IMR-90 (cell line): ENCODE measurements around the gene SLC49A4. TPM values are rescaled to one million over a fixed set of nuclear protein-coding genes. Genes with fewer than 3 reads are reported as not detected.

Experiments
- ATAC-seq: fragments of 200-7000 bp; cut with Tn5 transposase; 2 replicates; pipeline ENCODE4 v1.9.1; 2020; ENCODE audit warnings: low read depth, mild to moderate bottlenecking, moderate library complexity
- BruUV-seq: library from RNA; stranded (reverse); fragments of 400-500 nt; replicated peaks from 2 replicates; lab custom pipeline; 2021; lab: Mats Ljungman, UMichigan
- CTCF ChIA-PET: fragments of 300-600 bp; formaldehyde crosslinking; extraction: SDS; loops from one replicate; lab custom pipeline; 2021; ENCODE audit warnings: antibody characterized with exemption; lab: Yijun Ruan, JAX
- POLR2A ChIA-PET: fragments of 300-600 bp; sonication (Branson Sonifier 250); formaldehyde crosslinking; loops from one replicate; lab custom pipeline; 2022; ENCODE audit warnings: antibody characterized with exemption; ENCODE audit not compliant: unreplicated experiment; lab: Charles Lee
- DNase-seq: peaks from one replicate; pipeline ENCODE4 v3.0.0; 2013
- H2AFZ ChIP-seq: replicated peaks from 2 replicates; pipeline ENCODE3; 2013; ENCODE audit warnings: low read length, mild to moderate bottlenecking; ENCODE audit not compliant: poor library complexity
- H2AK5ac ChIP-seq: 2 replicates; pipeline ENCODE4 v1.6.1; 2013; ENCODE audit warnings: low read depth, low read length, inconsistent platforms
- H2AK9ac ChIP-seq: replicated peaks from 2 replicates; pipeline ENCODE3; 2013; ENCODE audit warnings: mild to moderate bottlenecking, low read depth, low read length, moderate library complexity; ENCODE audit not compliant: poor library complexity
- H2BK120ac ChIP-seq: 2 replicates; pipeline ENCODE4 v1.6.1; 2013; ENCODE audit warnings: low read depth, low read length, inconsistent platforms
- H2BK15ac ChIP-seq: 3 replicates; pipeline ENCODE4 v1.6.1; 2013; ENCODE audit warnings: low read depth, low read length, inconsistent platforms
- H2BK20ac ChIP-seq: 2 replicates; pipeline ENCODE4 v1.6.1; 2013; ENCODE audit warnings: low read depth, mild to moderate bottlenecking, inconsistent platforms, low read length, moderate library complexity
- H2BK5ac ChIP-seq: 2 replicates; pipeline ENCODE4 v1.6.1; 2013; ENCODE audit warnings: mild to moderate bottlenecking, low read depth, low read length, inconsistent platforms; ENCODE audit not compliant: poor library complexity, severe bottlenecking
- H3K14ac ChIP-seq: replicated peaks from 2 replicates; pipeline ENCODE4 v1.6.1; 2013; ENCODE audit warnings: low read depth, low read length, inconsistent platforms
- H3K18ac ChIP-seq: 2 replicates; pipeline ENCODE4 v1.6.1; 2013; ENCODE audit warnings: low read depth, low read length, control low read depth
- H3K23ac ChIP-seq: 2 replicates; pipeline ENCODE4 v1.6.1; 2013; ENCODE audit warnings: low read depth, low read length, inconsistent platforms
- H3K27ac ChIP-seq: 2 replicates; pipeline ENCODE4 v1.5.1; 2013; ENCODE audit warnings: mild to moderate bottlenecking, control low read depth, low read length; ENCODE audit not compliant: insufficient read depth
- H3K27me3 ChIP-seq: 2 replicates; pipeline ENCODE4 v1.6.1; 2013; ENCODE audit warnings: low read length; ENCODE audit not compliant: control insufficient read depth, insufficient read depth
- H3K36me3 ChIP-seq: 2 replicates; pipeline ENCODE4 v1.6.1; 2013; ENCODE audit warnings: low read length, mixed read lengths; ENCODE audit not compliant: control insufficient read depth, insufficient read depth
- H3K4ac ChIP-seq: 2 replicates; pipeline ENCODE4 v1.6.1; 2013; ENCODE audit warnings: low read depth, low read length, inconsistent platforms
- H3K4me1 ChIP-seq: 2 replicates; pipeline ENCODE4 v1.6.1; 2013; ENCODE audit warnings: low read length, mixed read lengths; ENCODE audit not compliant: control insufficient read depth, insufficient read depth
- H3K4me2 ChIP-seq: 2 replicates; pipeline ENCODE4 v1.6.1; 2013; ENCODE audit warnings: low read depth, mild to moderate bottlenecking, control low read depth, low read length, moderate library complexity
- H3K4me3 ChIP-seq: 2 replicates; pipeline ENCODE4 v1.5.1; 2013; ENCODE audit warnings: low read depth, mild to moderate bottlenecking, control low read depth, low read length, moderate library complexity; ENCODE audit not compliant: insufficient read depth
- H3K56ac ChIP-seq: 2 replicates; pipeline ENCODE4 v1.6.1; 2013; ENCODE audit warnings: low read length, inconsistent platforms; ENCODE audit not compliant: insufficient read depth; ENCODE audit errors: extremely low read depth
- H3K79me1 ChIP-seq, 2 experiments: 2 replicates each; pipeline ENCODE4 v1.6.1; 2013; ENCODE audit warnings: low read length in 2 of 2, inconsistent platforms in 1 of 2, low read depth in 1 of 2
- H3K9ac ChIP-seq: 2 replicates; pipeline ENCODE4 v1.6.1; 2013; ENCODE audit warnings: low read depth, low read length, control low read depth
- H3K9me1 ChIP-seq: 2 replicates; pipeline ENCODE4 v1.6.1; 2013; ENCODE audit warnings: low read length, inconsistent platforms; ENCODE audit not compliant: insufficient read depth
- H3K9me3 ChIP-seq: 2 replicates; pipeline ENCODE4 v1.6.1; 2013; ENCODE audit warnings: low read length; ENCODE audit not compliant: control insufficient read depth, insufficient read depth
- H4K20me1 ChIP-seq: 2 replicates; pipeline ENCODE4 v1.6.1; 2013; ENCODE audit warnings: low read length, inconsistent platforms; ENCODE audit not compliant: insufficient read depth
- H4K5ac ChIP-seq: 2 replicates; pipeline ENCODE4 v1.6.1; 2013; ENCODE audit warnings: mild to moderate bottlenecking, low read depth, low read length, control low read depth
- H4K8ac ChIP-seq, 2 experiments: 2 replicates each; pipeline ENCODE4 v1.6.1; 2013; ENCODE audit warnings: low read depth in 2 of 2, low read length in 2 of 2, control low read depth in 1 of 2, inconsistent platforms in 1 of 2
- H4K91ac ChIP-seq: 2 replicates; pipeline ENCODE4 v1.6.1; 2013; ENCODE audit warnings: low read depth, low read length, inconsistent platforms; ENCODE audit not compliant: insufficient read depth
- CEBPB ChIP-seq: IDR thresholded peaks from 2 replicates; pipeline ENCODE4 v1.6.1; 2012; ENCODE audit warnings: low read depth, low read length, improper control_type of control experiment
- CHD1 ChIP-seq: IDR thresholded peaks from 2 replicates; pipeline ENCODE4 v1.6.1; 2012; ENCODE audit warnings: low read depth, low read length, improper control_type of control experiment
- FOS ChIP-seq: fragments of 150-350 bp; IDR thresholded peaks from 2 replicates; pipeline ENCODE4 v1.6.1; 2016; ENCODE audit warnings: low read depth, low read length
- MAFK ChIP-seq: IDR thresholded peaks from 2 replicates; pipeline ENCODE4 v1.6.1; 2012; ENCODE audit warnings: low read depth, low read length, improper control_type of control experiment
- MXI1 ChIP-seq: IDR thresholded peaks from 2 replicates; pipeline ENCODE4 v1.6.1; 2012; ENCODE audit warnings: low read depth, mild to moderate bottlenecking, low read length, moderate library complexity, borderline replicate concordance
- NFE2L2 ChIP-seq: fragments of 150-350 bp; IDR thresholded peaks from 2 replicates; pipeline ENCODE4 v1.6.1; 2016; ENCODE audit warnings: low read depth, mild to moderate bottlenecking, low read length
- RCOR1 ChIP-seq: IDR thresholded peaks from 2 replicates; pipeline ENCODE4 v1.6.1; 2012; ENCODE audit warnings: mild to moderate bottlenecking, low read length, improper control_type of control experiment; ENCODE audit not compliant: insufficient replicate concordance
- RFX5 ChIP-seq: IDR thresholded peaks from 2 replicates; pipeline ENCODE4 v1.8.0; 2012; ENCODE audit warnings: low read depth, mild to moderate bottlenecking, low read length, moderate library complexity
- SMC3 ChIP-seq: fragments of 150-350 bp; IDR thresholded peaks from 2 replicates; pipeline ENCODE4 v1.6.1; 2016; ENCODE audit warnings: low read depth, mild to moderate bottlenecking, antibody characterized with exemption, low read length, moderate library complexity
- dilution Hi-C: fragments of 300-500 bp; cut with HindIII; formaldehyde crosslinking; loops from one replicate; pipeline ENCODE4 v1.14.3; 2018; ENCODE audit warnings: low sequenced_read_pairs; ENCODE audit not compliant: unreplicated experiment
- in situ Hi-C: fragments of 300-500 bp; cut with MboI; formaldehyde crosslinking; loops from 3 replicates; pipeline ENCODE4 v1.14.3; 2019; ENCODE audit warnings: low sequenced_read_pairs, inconsistent platforms, mixed read lengths
- intact Hi-C: fragments of 100-400 bp; cut with micrococcal nuclease; formaldehyde crosslinking; loops from 2 replicates; pipeline ENCODE4 v1.10.0; 2022
- polyA plus RNA-seq, 3 experiments: library from polyadenylated mRNA; depleted of rRNA; stranded (reverse); fragments of >200 nt; gene quantifications; 2 replicates each; pipeline ENCODE4 v1.2.3, GENCODE V29; 2012; ENCODE audit warnings: low replicate concordance in 1 of 3
- total RNA-seq: library from RNA; depleted of rRNA; stranded (reverse); fragments of >200 nt; gene quantifications from 2 replicates; pipeline ENCODE4 v1.2.3, GENCODE V29; 2012
- TF ChIP-seq, protein P1 (sequence below): fragments of 150-350 bp; IDR thresholded peaks from 2 replicates; pipeline ENCODE4 v1.6.1; 2016; ENCODE audit warnings: low read depth, mild to moderate bottlenecking, low read length, moderate library complexity, borderline replicate concordance

SLC49A4 gene
- total and polyA plus RNA-seq, 2 of the 4 experiments (the other 2 are of a cell fraction), result 6.5 to 6.8 TPM

DNA sequence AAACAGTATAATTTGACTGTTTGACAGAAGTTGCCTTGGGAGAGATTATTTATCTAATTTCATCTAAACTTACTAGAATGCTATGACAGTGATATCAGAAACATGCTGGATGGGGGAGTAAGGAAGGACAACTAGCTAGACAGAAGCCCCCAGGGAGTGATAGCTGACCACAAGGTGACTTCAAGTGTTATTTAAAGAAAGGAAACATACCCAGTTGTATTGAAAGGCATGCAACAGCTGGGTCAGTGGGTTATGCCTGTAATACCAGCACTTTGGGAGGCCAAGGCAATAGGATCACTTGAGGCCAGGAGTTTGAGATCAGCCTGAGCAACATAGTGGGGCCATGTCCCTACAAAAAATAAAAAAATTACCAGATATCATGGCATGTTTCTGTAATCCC is 69.6 kb downstream of the SLC49A4 start (continued):
- no peak for TF ChIP-seq CEBPB

DNA sequence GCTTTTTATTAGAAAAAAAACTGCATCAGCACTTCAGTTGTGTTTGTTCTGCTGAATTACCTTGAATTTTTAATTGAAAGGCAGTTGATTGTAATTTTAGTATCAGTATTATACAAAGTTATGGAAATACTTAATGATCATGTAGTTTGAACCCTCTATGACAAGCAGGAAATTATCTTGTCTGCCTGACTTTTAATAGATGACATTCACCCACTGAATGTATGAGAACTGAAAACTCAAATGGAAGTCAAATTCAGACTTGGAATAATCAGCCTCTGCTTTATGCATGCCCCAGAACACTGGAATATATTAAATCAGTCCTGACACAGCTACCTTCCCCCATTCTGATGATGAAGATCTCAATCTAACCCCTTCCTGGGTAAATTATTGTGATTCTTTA is 73.5 kb downstream of the SLC49A4 start:
- no peaks in the 10 kb centered on the region for H3K4me1 ChIP-seq
- no peaks in the 10 kb centered on the region; the same call in 1 of the 2 replicates for H3K36me3 ChIP-seq
- no peak for TF ChIP-seq MAFK
- TF ChIP-seq RFX5, result no peak
- no peak for TF ChIP-seq CHD1
- TF ChIP-seq FOS, result no peak
- no peak for TF ChIP-seq RCOR1
- TF ChIP-seq, protein P1, sequence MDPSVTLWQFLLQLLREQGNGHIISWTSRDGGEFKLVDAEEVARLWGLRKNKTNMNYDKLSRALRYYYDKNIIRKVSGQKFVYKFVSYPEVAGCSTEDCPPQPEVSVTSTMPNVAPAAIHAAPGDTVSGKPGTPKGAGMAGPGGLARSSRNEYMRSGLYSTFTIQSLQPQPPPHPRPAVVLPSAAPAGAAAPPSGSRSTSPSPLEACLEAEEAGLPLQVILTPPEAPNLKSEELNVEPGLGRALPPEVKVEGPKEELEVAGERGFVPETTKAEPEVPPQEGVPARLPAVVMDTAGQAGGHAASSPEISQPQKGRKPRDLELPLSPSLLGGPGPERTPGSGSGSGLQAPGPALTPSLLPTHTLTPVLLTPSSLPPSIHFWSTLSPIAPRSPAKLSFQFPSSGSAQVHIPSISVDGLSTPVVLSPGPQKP, result no peak
- no peak for TF ChIP-seq SMC3
- TF ChIP-seq NFE2L2, result no peak
- no peak for TF ChIP-seq MXI1
- no peak overlapping the region for H2AFZ ChIP-seq
- no peak overlapping the region for H3K4me2 ChIP-seq
- ChIA-PET POLR2A (no interaction called here), CTCF (no interaction called here)
- H3K56ac ChIP-seq, result no peak overlapping the region
- no peak overlapping the region for H2AK9ac ChIP-seq
- H2BK120ac ChIP-seq, result no peak overlapping the region
- no peak overlapping the region for H3K4ac ChIP-seq
- H3K79me1 ChIP-seq, result no peaks in the 10 kb centered on the region
- H3K23ac ChIP-seq, result no peak overlapping the region
- no peak overlapping the region for H3K18ac ChIP-seq
- H2BK15ac ChIP-seq, result no peak overlapping the region
- H4K91ac ChIP-seq, result no peak overlapping the region
- no peak overlapping the region for H2BK20ac ChIP-seq
- no peak overlapping the region for H3K27ac ChIP-seq
- no peaks in the 10 kb centered on the region for H3K27me3 ChIP-seq
- no peak overlapping the region for H2BK5ac ChIP-seq
- H4K5ac ChIP-seq, result no peak overlapping the region
- dilution Hi-C loops, result no loop called here
- H3K9me3 ChIP-seq, result no peaks in the 10 kb centered on the region
- in situ Hi-C loops, result no loop called here
- H4K20me1 ChIP-seq, result no peaks in the 10 kb centered on the region
- no peak overlapping the region for H3K9ac ChIP-seq
- H3K4me3 ChIP-seq, result no peak overlapping the region
- no peak overlapping the region for H2AK5ac ChIP-seq
- no TSS peak for BruUV-seq
- H3K9me1 ChIP-seq, result no peaks in the 10 kb centered on the region
- H4K8ac ChIP-seq, result no peak overlapping the region
- intact Hi-C loops, result no loop called here
- no peak for DNase-seq
- no peak overlapping the region for H3K14ac ChIP-seq
- no peak for ATAC-seq
